GM21717 (cell line): ENCODE data around the gene FERMT2.

Experiments used
- ATAC-seq: cut with Tn5 transposase; IDR thresholded peaks from one replicate; pipeline ENCODE4 v1.9.1; 2021; ENCODE audit warnings: mild to moderate bottlenecking, moderate library complexity; ENCODE audit not compliant: unreplicated experiment

FERMT2 gene

DNA sequence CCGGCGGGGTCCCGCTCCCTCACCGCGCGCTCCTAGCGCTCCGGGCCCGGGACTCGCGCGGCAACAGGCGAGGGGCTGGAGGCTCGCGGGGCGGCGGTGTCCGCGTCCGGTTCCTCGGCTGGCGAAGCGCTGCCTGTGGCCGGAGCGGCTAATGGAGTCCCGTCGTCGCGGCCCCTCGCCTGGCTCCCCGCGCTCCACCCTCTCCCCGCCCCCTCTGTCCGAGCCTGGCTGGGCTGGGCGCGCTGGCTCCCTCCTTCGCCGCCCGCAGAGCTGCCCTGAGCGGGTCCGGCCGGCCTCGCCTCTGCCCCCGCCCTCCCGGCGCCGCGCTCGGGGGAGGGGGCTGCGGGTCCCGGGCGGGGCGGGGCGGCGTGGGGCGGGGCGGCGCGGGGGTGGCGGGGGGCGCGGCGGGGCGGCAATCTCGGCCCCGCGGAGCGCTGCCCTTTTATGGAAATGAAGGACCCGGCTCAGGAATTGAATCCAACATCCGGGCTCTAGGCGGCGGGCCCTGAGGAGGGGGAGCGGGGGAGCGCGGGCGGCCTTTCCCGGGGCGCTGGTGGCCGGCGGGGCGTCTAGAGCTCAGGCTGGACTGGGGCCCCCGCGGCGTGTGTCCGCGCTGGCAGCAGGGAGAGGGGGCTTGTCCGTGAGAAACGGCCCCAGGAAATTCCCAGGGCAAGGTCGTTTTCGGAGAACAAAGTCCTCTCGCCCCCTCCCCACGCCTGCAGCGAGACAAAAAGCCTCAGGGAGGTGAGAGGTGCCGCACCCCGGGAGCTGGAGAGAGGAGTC is at the start of gene FERMT2:
TSS of gene FERMT2 (minus strand) at position 153 of the 783 bp plus-strand sequence. CDS start 482 bp downstream, outside the sequence.
- ATAC-seq: no peak

DNA sequence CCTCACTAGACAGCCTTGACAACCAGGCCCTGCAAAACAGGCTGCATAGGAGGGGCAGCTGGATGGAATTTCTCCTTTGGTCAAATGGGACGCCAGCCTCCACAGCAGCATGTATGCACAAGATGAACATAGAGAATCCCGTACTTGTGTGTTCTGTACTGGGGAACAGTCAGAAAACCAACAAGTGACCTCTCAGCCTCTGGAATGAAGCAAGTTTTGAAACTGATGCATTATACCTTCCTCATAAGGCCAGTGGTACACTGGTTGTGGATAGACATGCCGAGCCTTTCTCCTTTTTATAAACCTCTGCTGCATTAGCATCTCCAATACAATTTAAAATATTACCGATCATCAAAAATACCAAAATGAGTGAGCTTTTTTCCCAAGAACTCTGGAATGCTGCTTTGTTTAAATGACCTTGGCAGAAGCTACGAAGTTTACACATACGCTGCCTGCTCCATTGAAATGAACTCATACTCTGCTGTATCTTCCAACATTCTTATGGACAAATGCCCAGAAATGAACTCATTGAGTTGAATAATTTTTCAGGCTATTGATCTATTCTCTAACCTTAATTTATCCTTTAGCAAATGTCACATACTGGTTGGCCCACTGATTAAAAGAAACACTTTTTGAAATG is 47.6 kb upstream of the FERMT2 start:
- no peak for ATAC-seq

DNA sequence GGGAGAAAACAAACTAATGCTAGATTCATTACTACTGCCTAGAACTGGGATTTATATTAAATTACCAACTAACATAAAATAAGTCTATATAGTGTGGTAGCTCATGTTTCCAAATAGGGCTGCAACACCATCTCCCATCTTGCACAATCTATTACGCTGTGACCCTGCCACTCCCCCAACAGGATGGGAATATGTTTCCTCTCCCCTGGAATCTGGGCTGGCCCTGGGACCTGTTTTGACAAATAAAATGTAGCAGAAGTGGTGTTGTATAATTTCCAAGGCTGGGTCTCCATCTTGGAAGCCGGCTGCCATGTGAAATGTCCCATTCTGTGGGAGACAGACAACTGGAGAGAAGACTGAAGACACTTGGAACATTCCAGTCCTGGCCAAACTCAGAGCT is 45.6 kb upstream of the FERMT2 start:
- no peak for ATAC-seq

GRCh38 chr14:52995998-52996397 is 45.1 kb upstream of the FERMT2 start:
- no peak for ATAC-seq

DNA sequence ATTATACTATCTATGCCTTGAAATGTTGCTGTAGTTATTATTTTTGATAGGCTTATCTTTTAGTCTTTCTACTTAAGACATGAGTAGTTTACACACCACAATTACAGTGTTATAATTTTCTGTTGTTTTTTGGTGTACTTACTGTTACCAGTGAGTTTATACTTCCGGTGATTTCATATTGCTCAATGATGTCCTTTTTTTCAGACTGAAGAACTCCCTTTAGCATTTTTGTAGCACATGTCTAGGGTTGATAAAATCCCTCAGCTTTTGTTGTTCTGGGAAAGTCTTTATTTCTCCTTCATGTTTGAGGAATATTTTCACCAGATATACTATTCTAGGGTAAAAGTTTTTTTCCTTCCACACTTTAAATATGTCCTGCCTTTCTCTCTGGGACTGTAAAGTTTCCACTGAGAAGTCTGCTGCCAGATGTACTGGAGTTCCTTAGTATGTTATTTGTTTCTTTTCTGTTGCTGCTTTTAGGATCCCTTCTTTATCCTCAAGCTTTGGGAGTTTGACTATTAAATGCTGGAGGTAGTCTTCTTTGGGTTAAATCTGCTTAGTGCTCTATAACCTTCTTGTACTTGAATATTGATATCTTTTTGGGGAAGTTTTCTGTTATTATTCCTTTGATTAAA is 41.5 kb upstream of the FERMT2 start:
- no peak for ATAC-seq

DNA sequence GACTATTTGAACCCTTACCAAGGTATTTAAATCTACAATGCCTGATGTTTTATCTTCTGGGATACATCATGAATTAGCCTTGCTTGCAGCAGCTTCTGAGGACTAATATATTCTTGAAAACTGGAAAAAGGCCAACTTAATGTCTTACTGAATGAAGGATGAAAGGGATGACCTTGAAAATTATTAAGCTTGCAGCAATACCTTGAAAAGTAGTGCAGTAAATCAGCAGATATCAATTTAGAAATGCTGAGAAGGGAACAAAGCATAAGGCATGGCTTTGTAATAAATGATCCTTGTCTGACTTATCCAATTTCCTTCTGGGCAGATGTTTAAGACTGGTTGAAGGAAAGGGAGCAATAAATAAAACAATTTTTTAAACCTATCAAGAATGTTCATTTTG is 37.3 kb upstream of the FERMT2 start:
- no peak for ATAC-seq

GRCh38 chr14:52987514-52987913 is 36.7 kb upstream of the FERMT2 start:
- ATAC-seq: no peak

GRCh38 chr14:52987042-52987441 is 36.2 kb upstream of the FERMT2 start:
- no peak for ATAC-seq

- ATAC-seq: no peak
Observed at GRCh38 chr14:52977798-52978197, 26.9 kb upstream of the FERMT2 start.

DNA sequence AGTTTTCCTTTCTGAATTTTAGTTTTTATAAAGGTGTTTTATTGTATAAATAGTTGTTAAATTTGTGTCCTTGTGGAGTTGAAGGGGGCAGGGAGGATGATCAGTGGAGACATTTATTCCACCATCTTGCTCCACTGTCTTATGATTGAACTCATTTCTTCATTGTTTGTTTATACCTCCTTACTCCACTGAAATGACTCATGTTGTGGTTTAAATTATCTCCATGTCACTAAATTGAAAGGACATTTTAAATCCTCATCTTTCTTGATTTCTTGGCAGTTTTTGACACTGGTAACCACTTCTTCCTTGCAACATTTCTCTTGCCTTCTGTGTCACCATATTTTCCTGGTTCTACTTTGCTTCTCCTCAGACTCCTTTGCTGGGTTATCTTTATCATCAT is 23.6 kb upstream of the FERMT2 start:
- no peak for ATAC-seq

DNA sequence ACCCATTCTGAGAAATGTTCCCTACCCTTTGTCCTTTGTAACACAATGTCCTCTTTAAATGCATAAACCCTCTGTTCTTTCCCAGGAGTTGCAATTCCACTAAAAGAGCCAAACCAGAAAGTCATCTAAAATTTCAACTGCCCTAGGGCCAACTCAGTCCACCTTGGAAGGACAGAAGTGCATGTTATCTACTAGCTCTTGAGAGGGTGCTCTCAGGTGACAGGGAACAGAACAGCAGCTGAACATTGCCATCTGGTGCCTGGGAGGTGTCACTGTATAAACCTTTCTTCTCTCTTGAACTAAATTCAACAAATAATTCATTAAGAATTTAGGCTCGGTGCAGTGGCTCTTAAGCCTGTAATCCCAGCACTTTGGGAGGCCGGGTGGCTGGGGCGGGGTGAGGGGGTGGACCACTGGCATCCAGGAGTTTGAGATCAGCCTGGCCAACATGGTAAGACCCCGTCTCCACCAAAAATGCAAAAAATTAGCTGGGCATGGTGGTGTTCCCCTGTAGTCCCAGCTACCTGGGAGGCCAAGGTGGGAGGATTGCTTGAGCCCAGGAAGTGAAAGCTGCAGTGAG is 10.3 kb upstream of the FERMT2 start:
- ATAC-seq: no peak

GRCh38 chr14:52960627-52961026 is 9.8 kb upstream of the FERMT2 start:
- ATAC-seq: no peak

DNA sequence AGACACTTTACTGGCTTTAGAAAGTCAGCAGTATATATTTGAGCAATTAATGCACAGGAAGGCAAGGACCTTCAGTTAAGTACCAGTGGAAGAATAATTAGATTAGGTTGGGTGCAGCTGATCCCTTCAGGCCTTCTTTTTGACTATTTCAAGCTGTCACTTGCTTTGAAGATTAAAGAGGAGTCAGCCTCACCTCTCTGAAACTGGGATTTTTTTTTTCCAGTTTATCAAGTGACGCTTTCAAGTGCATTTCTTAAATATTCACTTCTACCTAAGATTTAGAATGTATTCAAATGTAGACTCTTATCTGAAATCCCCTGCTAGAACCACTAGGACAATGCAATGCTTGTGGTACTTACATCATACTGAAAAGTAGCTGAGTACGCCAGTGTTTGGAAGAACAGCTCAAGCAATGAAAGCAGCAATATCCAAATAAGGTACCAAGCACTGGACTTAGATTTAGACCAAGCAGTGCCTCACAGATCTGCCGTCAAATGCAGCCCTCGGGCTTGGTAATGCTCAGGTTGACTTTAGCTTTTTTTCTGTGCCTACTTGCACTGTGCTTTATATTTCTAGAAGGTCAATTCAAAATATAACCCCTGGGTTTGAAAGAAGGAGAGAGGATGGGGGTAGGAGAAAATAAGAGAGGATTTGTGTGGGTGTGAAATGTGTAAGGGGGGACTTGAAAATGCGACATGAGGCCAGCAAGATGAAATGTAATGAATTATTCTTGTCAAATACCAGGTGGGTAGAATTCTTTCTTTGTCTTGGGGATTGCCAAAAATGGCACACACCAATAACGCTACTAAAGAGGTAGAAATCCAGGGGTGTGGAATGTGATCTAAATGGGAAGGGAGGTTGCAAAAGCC is 3.7 kb upstream of the FERMT2 start:
- no peak for ATAC-seq

DNA sequence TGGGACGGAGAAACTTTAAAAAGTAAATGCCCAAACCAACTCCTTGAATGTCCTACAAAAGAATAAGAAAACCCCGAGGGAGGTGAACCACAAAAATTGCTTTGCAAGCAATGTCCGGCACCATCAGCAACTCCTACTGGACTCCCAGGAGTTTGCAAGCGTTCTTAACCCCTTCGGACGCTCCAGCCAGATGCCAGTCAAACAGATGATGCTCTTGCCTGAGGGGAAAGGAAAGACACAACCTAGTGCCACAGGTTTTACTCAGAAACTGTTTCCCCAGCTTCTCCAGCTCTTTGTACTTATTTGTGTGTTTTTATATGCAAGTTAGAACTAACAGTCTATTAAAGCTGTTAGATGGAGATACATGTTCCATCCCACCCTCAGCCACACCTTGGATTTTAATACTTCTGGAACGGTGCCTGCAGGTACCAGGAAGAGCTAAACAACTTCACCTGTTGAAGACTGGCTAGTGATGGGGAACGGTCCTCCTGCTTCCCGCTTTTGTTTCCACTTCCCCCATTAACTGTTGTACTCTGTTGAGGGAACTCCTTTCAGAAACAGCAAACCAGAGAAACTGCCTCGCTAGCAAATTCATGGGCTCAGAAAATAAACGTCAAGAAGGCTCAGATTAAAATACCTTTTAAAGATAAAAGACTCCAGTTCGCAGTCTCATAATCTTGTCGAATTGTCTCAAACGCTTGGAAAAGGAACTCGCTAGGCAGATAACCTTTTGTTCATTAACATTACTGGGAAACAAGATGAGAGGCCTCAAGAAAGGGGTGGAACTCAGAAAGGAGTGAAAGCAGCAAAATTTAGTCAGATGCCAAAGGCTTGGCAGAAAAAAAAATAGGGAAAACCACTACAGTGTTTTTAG is 1.1 kb upstream of the FERMT2 start:
- no peak for ATAC-seq

DNA sequence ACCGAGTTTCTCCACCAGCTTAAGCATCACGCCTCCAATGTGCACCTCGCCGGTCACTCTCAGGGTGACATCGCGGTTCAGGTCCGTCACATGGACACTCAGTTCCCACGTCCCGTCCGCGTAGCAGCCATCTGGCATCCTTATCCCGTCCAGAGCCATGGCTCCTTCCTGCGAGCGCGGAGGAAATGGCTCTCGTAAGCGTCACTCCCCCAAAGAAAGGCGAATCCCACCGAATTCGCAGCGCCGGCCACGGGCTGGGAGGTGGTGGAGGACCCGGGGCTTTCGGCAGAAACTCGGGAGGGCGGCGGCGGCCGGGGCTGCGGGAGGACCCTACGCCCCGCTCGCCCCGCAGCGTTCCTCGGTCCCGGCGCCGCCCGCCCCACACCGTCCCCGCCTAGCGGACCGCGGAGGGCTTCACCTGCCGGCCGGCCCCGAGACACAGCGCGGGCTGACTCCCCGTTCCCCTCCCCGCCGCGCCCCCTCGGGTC is 396 bp downstream of the FERMT2 start:
- no peak for ATAC-seq

GRCh38 chr14:52949711-52950409 is 990 bp downstream of the FERMT2 start:
- ATAC-seq: no peak

- ATAC-seq: no peak
Observed at GRCh38 chr14:52949249-52949648, 1.6 kb downstream of the FERMT2 start.

DNA sequence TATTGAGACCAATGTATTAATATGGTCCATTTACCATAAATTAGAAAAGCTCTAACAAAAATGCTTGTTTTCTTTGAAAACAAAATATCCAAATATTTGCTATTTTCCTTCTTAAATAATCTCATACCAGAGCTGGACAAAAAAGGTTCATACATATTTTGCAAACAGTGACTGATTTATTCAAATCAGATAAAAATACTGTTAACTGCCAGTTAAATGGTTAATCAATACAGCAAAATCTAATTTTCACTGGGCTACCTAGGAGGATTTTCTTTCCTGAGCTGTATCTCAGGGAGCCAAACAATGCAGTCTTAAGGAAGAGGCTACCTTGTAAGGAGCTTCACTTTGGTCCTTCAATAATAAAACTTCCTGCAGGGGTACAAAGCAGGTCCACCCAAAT is 2.0 kb downstream of the FERMT2 start:
- no peak for ATAC-seq

DNA sequence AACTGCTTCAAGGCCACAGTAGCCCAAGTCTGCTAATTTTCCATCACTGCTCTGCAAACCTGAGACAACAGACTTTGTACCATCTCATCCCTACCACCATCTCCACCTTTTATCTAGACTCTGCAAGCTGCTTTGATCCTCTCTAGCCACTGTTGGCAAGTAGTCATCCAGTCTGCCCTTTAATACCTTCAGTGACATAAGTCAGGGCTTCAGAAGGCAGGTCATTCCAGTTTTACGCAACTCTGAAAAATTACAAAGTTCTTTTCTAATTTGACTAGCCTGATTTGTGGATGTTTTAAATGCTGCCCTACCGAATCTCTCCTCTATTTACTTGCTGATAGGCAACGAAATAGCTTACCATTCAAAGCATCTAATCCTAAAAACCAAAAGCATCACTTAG is 2.8 kb downstream of the FERMT2 start:
- no peak for ATAC-seq
